ENCODE data around the gene OLA1. TPM values are rescaled to one million over a fixed set of nuclear protein-coding genes. Genes with fewer than 3 reads are reported as not detected.

Gene OLA1
- total RNA-seq, 1 donor from 2014 or later = 323 TPM

GRCh38 chr2:174233771-174234275 lies 14.5 kb downstream of the OLA1 start:
- H3K9me3 ChIP-seq (ENCODE audit: low read depth) = no peaks in the 10 kb centered on the region
- peaks cover 90% of the 10 kb centered on the region for H4K20me1 ChIP-seq (ENCODE audit: low read depth)
- H3K27ac Mint-ChIP-seq = no peak overlapping the region
- H2AFZ ChIP-seq (replicated peaks) = no peak overlapping the region
- H3K9me3 Mint-ChIP-seq = no peaks in the 10 kb centered on the region
- H3K27me3 Mint-ChIP-seq (ENCODE audit: insufficient read depth, low read depth) = no peaks in the 10 kb centered on the region
- no peak overlapping the region for H3K4me2 ChIP-seq
- no peaks in the 10 kb centered on the region for H3F3A ChIP-seq (ENCODE audit: low read depth)
- peaks cover 99% of the 10 kb centered on the region for H3K79me2 ChIP-seq (ENCODE audit: low read depth)
- peaks cover 10% of the 10 kb centered on the region for H3K4me1 ChIP-seq
- no peak overlapping the region for H3K4me3 ChIP-seq
- H3K27ac ChIP-seq = no peak overlapping the region
- H3K4me1 Mint-ChIP-seq = peaks cover 10% of the 10 kb centered on the region
- peaks cover 4% of the 10 kb centered on the region for H3K36me3 ChIP-seq
- H3K27me3 ChIP-seq = no peaks in the 10 kb centered on the region
- H3K36me3 Mint-ChIP-seq = peaks cover 20% of the 10 kb centered on the region
- DNase-seq (ENCODE audit: low spot score) = no peak
- H3K4me3 Mint-ChIP-seq = no peak overlapping the region
- TF ChIP-seq CTCF (IDR thresholded peaks at IDR 0.05) (no peak), EZH2 (IDR thresholded peaks at IDR 0.05) (no peak), EZH2phosphoT487 (IDR thresholded peaks at IDR 0.05) (no peak)
- H3K9ac ChIP-seq = no peak overlapping the region

GRCh38 chr2:174227748-174228147 lies 20.6 kb downstream of the OLA1 start:
- peaks cover 57% of the 10 kb centered on the region for H4K20me1 ChIP-seq (ENCODE audit: low read depth)
- peaks cover 49% of the 10 kb centered on the region for H3K79me2 ChIP-seq (ENCODE audit: low read depth)
- no peak overlapping the region for H3K4me2 ChIP-seq
- H3F3A ChIP-seq (ENCODE audit: low read depth) = no peaks in the 10 kb centered on the region
- no peaks in the 10 kb centered on the region for H3K4me1 ChIP-seq
- H3K9ac ChIP-seq = no peak overlapping the region
- H3K27me3 Mint-ChIP-seq (ENCODE audit: insufficient read depth, low read depth) = no peaks in the 10 kb centered on the region
- H3K27ac Mint-ChIP-seq = no peak overlapping the region
- H3K4me1 Mint-ChIP-seq = no peaks in the 10 kb centered on the region
- H3K4me3 Mint-ChIP-seq = no peak overlapping the region
- peaks cover 32% of the 10 kb centered on the region for H3K36me3 Mint-ChIP-seq
- DNase-seq (ENCODE audit: low spot score) = no peak
- no peak overlapping the region for H3K27ac ChIP-seq
- TF ChIP-seq EZH2 (IDR thresholded peaks at IDR 0.05) (no peak), EZH2phosphoT487 (IDR thresholded peaks at IDR 0.05) (no peak), CTCF (IDR thresholded peaks at IDR 0.05) (no peak)
- no peaks in the 10 kb centered on the region for H3K9me3 Mint-ChIP-seq
- H3K9me3 ChIP-seq (ENCODE audit: low read depth) = no peaks in the 10 kb centered on the region
- no peaks in the 10 kb centered on the region for H3K27me3 ChIP-seq
- peaks cover 15% of the 10 kb centered on the region for H3K36me3 ChIP-seq
- H3K4me3 ChIP-seq = no peak overlapping the region
- H2AFZ ChIP-seq (replicated peaks) = no peak overlapping the region

- Histone ChIP-seq H3K4me2 (no peak overlapping the region), H3K27ac (no peak overlapping the region), H3K4me1 (no peaks in the 10 kb centered on the region), H3F3A (ENCODE audit: low read depth) (no peaks in the 10 kb centered on the region), H3K9ac (no peak overlapping the region), H3K27me3 (no peaks in the 10 kb centered on the region), H4K20me1 (ENCODE audit: low read depth) (peaks cover 53% of the 10 kb centered on the region), H3K79me2 (ENCODE audit: low read depth) (peaks cover 40% of the 10 kb centered on the region), H3K4me3 (no peak overlapping the region), H2AFZ (replicated peaks) (no peak overlapping the region), H3K36me3 (peaks cover 15% of the 10 kb centered on the region), H3K9me3 (ENCODE audit: low read depth) (no peaks in the 10 kb centered on the region)
- Mint-ChIP-seq H3K9me3 (no peaks in the 10 kb centered on the region), H3K4me1 (no peaks in the 10 kb centered on the region), H3K27ac (no peak overlapping the region), H3K36me3 (peaks cover 34% of the 10 kb centered on the region), H3K27me3 (ENCODE audit: insufficient read depth, low read depth) (no peaks in the 10 kb centered on the region), H3K4me3 (no peak overlapping the region)
- TF ChIP-seq EZH2phosphoT487 (IDR thresholded peaks at IDR 0.05) (no peak), EZH2 (IDR thresholded peaks at IDR 0.05) (no peak), CTCF (IDR thresholded peaks at IDR 0.05) (no peak)
- DNase-seq (ENCODE audit: low spot score) = no peak
Measured at GRCh38 chr2:174224665-174225288, 23.6 kb downstream of the OLA1 start.

All from neural progenitor cell (in vitro differentiated cells).